DND-41 (cell line): ENCODE data around the gene TINAGL1.

Source experiments
- ATAC-seq: fragments of 200-7000 bp; cut with Tn5 transposase; 3 replicates; pipeline ENCODE4 v1.9.1; 2021; ENCODE audit warnings: low read depth; ENCODE audit not compliant: insufficient read depth
- DNase-seq: peaks from one replicate; pipeline ENCODE4 v3.0.0-alpha.2; 2020
- H2AFZ ChIP-seq: 2 replicates; pipeline ENCODE4 v1.6.0; 2012; ENCODE audit warnings: low read depth, low read length
- H3K27ac ChIP-seq: 2 replicates; pipeline ENCODE4 v1.5.1; 2012; ENCODE audit warnings: low read length, inconsistent platforms
- H3K27me3 ChIP-seq: fragments of 200-600 bp; sonication (generic); 2 replicates; pipeline ENCODE4 v1.6.0; 2012; ENCODE audit warnings: low read length, mild to moderate bottlenecking, inconsistent platforms; ENCODE audit not compliant: insufficient read depth, poor library complexity
- H3K36me3 ChIP-seq: 2 replicates; pipeline ENCODE4 v1.5.1; 2012; ENCODE audit warnings: low read length, inconsistent platforms; ENCODE audit not compliant: insufficient read depth
- H3K4me1 ChIP-seq: 2 replicates; pipeline ENCODE4 v1.5.1; 2012; ENCODE audit warnings: mild to moderate bottlenecking, low read length; ENCODE audit not compliant: insufficient read depth
- H3K4me2 ChIP-seq: 2 replicates; pipeline ENCODE4 v1.6.0; 2012; ENCODE audit warnings: mild to moderate bottlenecking, moderate library complexity, low read length, inconsistent platforms; ENCODE audit not compliant: insufficient read depth
- H3K4me3 ChIP-seq, 2 experiments: fragments of 200-600 bp in 1 of 2; shearing (Covaris generic) in 1 of 2; 2 replicates each; pipeline ENCODE4 v1.5.1; 2012 to 2016; ENCODE audit warnings: inconsistent platforms in 2 of 2, low read length in 2 of 2, mild to moderate bottlenecking in 2 of 2, low read depth in 1 of 2, moderate library complexity in 1 of 2
- H3K79me2 ChIP-seq: 2 replicates; pipeline ENCODE4 v1.6.0; 2012; ENCODE audit warnings: low read length, inconsistent platforms; ENCODE audit not compliant: insufficient read depth
- H3K9ac ChIP-seq: 2 replicates; pipeline ENCODE4 v1.6.0; 2012; ENCODE audit warnings: low read depth, mild to moderate bottlenecking, inconsistent platforms, low read length, moderate library complexity
- H3K9me3 ChIP-seq: 2 replicates; pipeline ENCODE4 v1.5.1; 2012; ENCODE audit warnings: low read length, moderate library complexity, mild to moderate bottlenecking, inconsistent platforms; ENCODE audit not compliant: insufficient read depth, severe bottlenecking
- H4K20me1 ChIP-seq: 2 replicates; pipeline ENCODE4 v1.6.0; 2012; ENCODE audit warnings: low read length; ENCODE audit not compliant: insufficient read depth
- CTCF ChIP-seq: IDR thresholded peaks from 2 replicates; pipeline ENCODE4 v1.5.1; 2012; ENCODE audit warnings: borderline replicate concordance, low read length, moderate library complexity, mild to moderate bottlenecking; ENCODE audit not compliant: poor library complexity, severe bottlenecking; ENCODE audit errors: extremely low read depth
- EZH2 ChIP-seq: IDR thresholded peaks from 3 replicates; pipeline ENCODE4 v1.6.1; 2012; ENCODE audit warnings: borderline replicate concordance, low read depth, mild to moderate bottlenecking, moderate library complexity, low read length, inconsistent platforms; ENCODE audit not compliant: severe bottlenecking

Gene TINAGL1

GRCh38 chr1:31596737-31597097 is 20.4 kb downstream of the TINAGL1 start:
- no peak overlapping the region for H3K27ac ChIP-seq
- DNase-seq (no peak), ATAC-seq (no peak)
- no peaks in the 10 kb centered on the region for H3K79me2 ChIP-seq
- H3K4me2 ChIP-seq = no peak overlapping the region
- no peaks in the 10 kb centered on the region for H3K4me1 ChIP-seq
- H2AFZ ChIP-seq = no peak overlapping the region
- H3K27me3 ChIP-seq = peaks cover 5% of the 10 kb centered on the region
- H4K20me1 ChIP-seq = peaks cover 4% of the 10 kb centered on the region; the same call in 1 of the 2 replicates
- H3K9ac ChIP-seq = no peak overlapping the region
- no peak for TF ChIP-seq EZH2
- no peak for TF ChIP-seq CTCF
- H3K36me3 ChIP-seq = no peaks in the 10 kb centered on the region
- no peaks in the 10 kb centered on the region for H3K9me3 ChIP-seq
- H3K4me3 ChIP-seq = no peak overlapping the region

GRCh38 chr1:31598980-31599379 is 22.7 kb downstream of the TINAGL1 start:
- no peaks in the 10 kb centered on the region for H3K36me3 ChIP-seq
- no peak for DNase-seq
- no peaks in the 10 kb centered on the region for H3K4me1 ChIP-seq
- ATAC-seq = no peak
- H3K79me2 ChIP-seq = no peaks in the 10 kb centered on the region
- TF ChIP-seq EZH2 (no peak), CTCF (no peak)
- no peak overlapping the region for H3K4me2 ChIP-seq
- H3K4me3 ChIP-seq = no peak overlapping the region
- no peaks in the 10 kb centered on the region for H3K9me3 ChIP-seq
- H3K27ac ChIP-seq = no peak overlapping the region
- no peak overlapping the region for H3K9ac ChIP-seq
- H3K27me3 ChIP-seq = peaks cover 8% of the 10 kb centered on the region
- no peak overlapping the region for H2AFZ ChIP-seq
- H4K20me1 ChIP-seq = peaks cover 2% of the 10 kb centered on the region; the same call in 1 of the 2 replicates

- no peaks in the 10 kb centered on the region for H3K4me1 ChIP-seq
- peaks cover 8% of the 10 kb centered on the region for H3K27me3 ChIP-seq
- no peak overlapping the region for H3K4me2 ChIP-seq
- H3K79me2 ChIP-seq = no peaks in the 10 kb centered on the region
- ATAC-seq = no peak
- H3K9me3 ChIP-seq = no peaks in the 10 kb centered on the region
- H3K27ac ChIP-seq = no peak overlapping the region
- DNase-seq = no peak
- no peak overlapping the region for H2AFZ ChIP-seq
- no peaks in the 10 kb centered on the region for H4K20me1 ChIP-seq
- no peak for TF ChIP-seq CTCF
- TF ChIP-seq EZH2 = no peak
- no peaks in the 10 kb centered on the region for H3K36me3 ChIP-seq
- no peak overlapping the region for H3K9ac ChIP-seq
- no peak overlapping the region for H3K4me3 ChIP-seq
These were observed 24.3 kb downstream of the TINAGL1 start for GRCh38 chr1:31600641-31601040.

- ATAC-seq (no peak), DNase-seq (no peak)
- H3K4me1 ChIP-seq = no peaks in the 10 kb centered on the region
- H3K27ac ChIP-seq = no peak overlapping the region
- no peaks in the 10 kb centered on the region for H4K20me1 ChIP-seq
- no peaks in the 10 kb centered on the region for H3K36me3 ChIP-seq
- H3K27me3 ChIP-seq = peaks cover 8% of the 10 kb centered on the region
- no peaks in the 10 kb centered on the region for H3K9me3 ChIP-seq
- no peak overlapping the region for H2AFZ ChIP-seq
- no peaks in the 10 kb centered on the region for H3K79me2 ChIP-seq
- TF ChIP-seq EZH2 (no peak), CTCF (no peak)
- no peak overlapping the region for H3K9ac ChIP-seq
- no peak overlapping the region for H3K4me3 ChIP-seq
- no peak overlapping the region for H3K4me2 ChIP-seq
These were observed 25.8 kb downstream of the TINAGL1 start for GRCh38 chr1:31602081-31602480.
